Lower lobe of right lung (tissue), 2 donors: Measurements from ENCODE around the gene NRCAM. TPM values are rescaled to one million over a fixed set of nuclear protein-coding genes. Genes with fewer than 3 reads are reported as not detected.
A peak's percentile ranks its signal among the peaks of the same experiment; 100 is the strongest.

Experiments used
- ATAC-seq, 2 donors: fragments of 200-7000 bp; cut with Tn5 transposase; one replicate each; pipeline ENCODE4 v1.9.1; 2020 to 2022; ENCODE audit warnings: mild to moderate bottlenecking in 2 of 2, moderate library complexity in 2 of 2
- DNase-seq: peaks from one replicate; pipeline ENCODE4 v3.0.0-alpha.2; 2020
- H3K27ac ChIP-seq: fragments of 200-600 bp; one replicate; pipeline ENCODE4 v1.8.0; 2022
- H3K27me3 ChIP-seq: fragments of 200-600 bp; one replicate; pipeline ENCODE4 v1.8.0; 2022; ENCODE audit warnings: low read depth
- H3K36me3 ChIP-seq: fragments of 200-600 bp; one replicate; pipeline ENCODE4 v1.8.0; 2022; ENCODE audit warnings: mild to moderate bottlenecking
- H3K4me1 ChIP-seq: fragments of 200-600 bp; one replicate; pipeline ENCODE4 v1.8.0; 2022
- H3K4me3 ChIP-seq: fragments of 200-600 bp; one replicate; pipeline ENCODE4 v1.8.0; 2022; ENCODE audit warnings: mild to moderate bottlenecking
- H3K9me3 ChIP-seq: fragments of 200-600 bp; one replicate; pipeline ENCODE4 v1.8.0; 2022
- CTCF ChIP-seq: fragments of 200-600 bp; IDR thresholded peaks from one replicate; pipeline ENCODE4 v1.8.0; 2022; ENCODE audit warnings: antibody characterized with exemption, mild to moderate bottlenecking
- intact Hi-C: fragments of 100-400 bp; cut with DNase I; formaldehyde crosslinking; loops from one replicate; pipeline ENCODE4 v1.11.0; 2022
- total RNA-seq: library from RNA; stranded (reverse); fragmentation: NEBNext Ultra II Directional; extraction: Animal tissue kit (Norgen Biotek cat#: 25700); gene quantifications from one replicate; pipeline ENCODE4 v1.2.1, GENCODE V29; 2021
- donor health status: DM: no; HTN: yes; CAD: no; lungs with severe emphysema.

The NRCAM gene
- total RNA-seq, 1 donor from 2014 or later = 2.6 TPM

GRCh38 chr7:108147031-108147563 is 309.1 kb downstream of the NRCAM start:
- Histone ChIP-seq H3K4me1 (peaks cover 8% of the 10 kb centered on the region), H3K27ac (no peak overlapping the region), H3K9me3 (no peaks in the 10 kb centered on the region), H3K36me3 (no peaks in the 10 kb centered on the region), H3K4me3 (no peak overlapping the region), H3K27me3 (no peaks in the 10 kb centered on the region)
- DNase-seq = no peak
- TF ChIP-seq CTCF = no peak
- intact Hi-C loops = no loop called here
- peak; percentile 7 to 28 for ATAC-seq

- DNase-seq = peak; percentile 41
Observed at GRCh38 chr7:108146070-108146842, 310.0 kb downstream of the NRCAM start.

GRCh38 chr7:108145401-108145800 is 310.8 kb downstream of the NRCAM start:
- H3K27ac ChIP-seq = no peak overlapping the region
- H3K36me3 ChIP-seq = no peaks in the 10 kb centered on the region
- H3K4me1 ChIP-seq = peaks cover 8% of the 10 kb centered on the region
- intact Hi-C loops = no loop called here
- H3K9me3 ChIP-seq = no peaks in the 10 kb centered on the region
- no peaks in the 10 kb centered on the region for H3K27me3 ChIP-seq
- no peak for ATAC-seq
- DNase-seq = no peak
- TF ChIP-seq CTCF = no peak
- no peak overlapping the region for H3K4me3 ChIP-seq

More at GRCh38 chr7:108146070-108146842, 310.0 kb downstream of the NRCAM start:
- peak; percentile 85 to 87 for ATAC-seq
- H3K9me3 ChIP-seq = no peaks in the 10 kb centered on the region
- no peaks in the 10 kb centered on the region for H3K36me3 ChIP-seq
- H3K4me1 ChIP-seq = peaks cover 8% of the 10 kb centered on the region
- H3K27ac ChIP-seq = no peak overlapping the region
- peak; percentile 86 for TF ChIP-seq CTCF
- H3K27me3 ChIP-seq = no peaks in the 10 kb centered on the region
- H3K4me3 ChIP-seq = peak overlapping the region; percentile 22
- intact Hi-C loops = no loop called here

- Histone ChIP-seq H3K9me3 (no peaks in the 10 kb centered on the region), H3K36me3 (no peaks in the 10 kb centered on the region), H3K4me1 (peaks cover 8% of the 10 kb centered on the region), H3K27ac (no peak overlapping the region), H3K27me3 (no peaks in the 10 kb centered on the region), H3K4me3 (no peak overlapping the region)
- no peak for ATAC-seq
- intact Hi-C loops = no loop called here
- no peak for DNase-seq
- TF ChIP-seq CTCF = no peak
Observed at GRCh38 chr7:108144931-108145330, 311.3 kb downstream of the NRCAM start.

GRCh38 chr7:108143658-108144420 is 312.4 kb downstream of the NRCAM start:
- Histone ChIP-seq H3K27ac (no peak overlapping the region), H3K4me1 (peaks cover 8% of the 10 kb centered on the region), H3K27me3 (no peaks in the 10 kb centered on the region), H3K36me3 (no peaks in the 10 kb centered on the region), H3K9me3 (no peaks in the 10 kb centered on the region), H3K4me3 (no peak overlapping the region)
- DNase-seq (no peak), ATAC-seq (no peak)
- no peak for TF ChIP-seq CTCF
- intact Hi-C loops = no loop called here
